Prostate gland (tissue), 2 donors: ENCODE data around the gene PCDH12. TPM values are rescaled to one million over a fixed set of nuclear protein-coding genes. Genes with fewer than 3 reads are reported as not detected.

Experiments used
- DNase-seq: peaks from one replicate; pipeline ENCODE4 v3.0.0-alpha.2; 2019; ENCODE audit warnings: low spot score
- H3K27ac ChIP-seq, 2 donors: fragments of 200-600 bp; sonication (generic); 2 replicates each; pipeline ENCODE4 v1.5.1; 2017 to 2019
- H3K27me3 ChIP-seq: fragments of 200-600 bp; sonication (generic); replicated peaks from 2 replicates; pipeline ENCODE4 v1.5.1; 2019; ENCODE audit not compliant: insufficient read depth
- H3K36me3 ChIP-seq, 2 donors: fragments of 200-600 bp; sonication (generic); 1 replicate in 1 of 2; 2 replicates in 1 of 2; pipeline versions ENCODE4 v1.5.1 to v1.8.1; 2017 to 2019
- H3K4me1 ChIP-seq: fragments of 200-600 bp; sonication (generic); replicated peaks from 2 replicates; pipeline ENCODE4 v1.5.1; 2019
- H3K4me3 ChIP-seq, 2 donors: fragments of 200-600 bp; sonication (generic); 2 replicates each; pipeline ENCODE4 v1.5.1; 2017 to 2019
- H3K9me3 ChIP-seq: fragments of 200-600 bp; sonication (generic); 2 replicates; pipeline ENCODE4 v1.5.1; 2017
- CTCF ChIP-seq, 4 experiments: fragments of 200-600 bp in 2 of 4; fragments of 450-650 bp in 2 of 4; sonication (generic) in 2 of 4; IDR thresholded peaks; 1 replicate in 3 of 4; 2 replicates in 1 of 4; pipeline ENCODE4 v1.5.1; 2016 to 2019; ENCODE audit warnings: antibody characterized with exemption in 4 of 4, mild to moderate bottlenecking in 2 of 4, moderate library complexity in 2 of 4
- POLR2A ChIP-seq: fragments of 450-650 bp; IDR thresholded peaks from one replicate; pipeline ENCODE4 v1.6.1; 2016; ENCODE audit warnings: antibody characterized with exemption, mild to moderate bottlenecking
- POLR2AphosphoS5 ChIP-seq: sonication (generic); formaldehyde crosslinking; IDR thresholded peaks from one replicate; pipeline ENCODE4 v1.6.1; 2017; ENCODE audit warnings: antibody characterized with exemption
- WGBS: methylation state at CpG from one replicate; pipeline ENCODE4 v1.1.5; 2018; 5-methylcytosine and 5-hydroxymethylcytosine counted together
- intact Hi-C: fragments of 100-400 bp; cut with DNase I; formaldehyde crosslinking; loops from one replicate; pipeline ENCODE4 v1.14.2; 2022
- total RNA-seq, 2 donors: library from RNA; depleted of rRNA; stranded (reverse); fragments of >200 nt; gene quantifications; one replicate each; pipeline ENCODE4 v1.1.0, GENCODE V29; 2016

The PCDH12 gene
- total RNA-seq, 2 donors from 2014 or later, result 0.82 to 1.4 TPM

- intact Hi-C loops, result loop anchor here (10.0 kb wide), 1 partner anchor 48 kb away; the partner anchor contains the start of gene GNPDA1
- no peaks in the 10 kb centered on the region for H3K4me1 ChIP-seq
- WGBS, result 95% methylated on average over 2 of the region's 2 CpGs
- no peaks in the 10 kb centered on the region for H3K9me3 ChIP-seq
- H3K27me3 ChIP-seq, result no peaks in the 10 kb centered on the region
- no peak for DNase-seq
- no peak overlapping the region for H3K4me3 ChIP-seq
- H3K27ac ChIP-seq, result no peak overlapping the region
- no peak for TF ChIP-seq POLR2A
- TF ChIP-seq CTCF (IDR thresholded peaks at IDR 0.05), result no peak
- TF ChIP-seq POLR2AphosphoS5, result no peak
- no peaks in the 10 kb centered on the region for H3K36me3 ChIP-seq
Measured at GRCh38 chr5:141966963-141967333, 8.9 kb upstream of the PCDH12 start.

- Histone ChIP-seq H3K4me1 (no peaks in the 10 kb centered on the region), H3K27me3 (no peaks in the 10 kb centered on the region), H3K9me3 (no peaks in the 10 kb centered on the region), H3K27ac (no peak overlapping the region), H3K36me3 (no peaks in the 10 kb centered on the region), H3K4me3 (no peak overlapping the region)
- no peak for DNase-seq
- WGBS, result 88% methylated on average over 4 of the region's 4 CpGs
- intact Hi-C loops, result loop anchor here (10.0 kb wide), 1 partner anchor 48 kb away; the partner anchor contains the start of gene GNPDA1
- TF ChIP-seq POLR2A (no peak), CTCF (IDR thresholded peaks at IDR 0.05) (no peak), POLR2AphosphoS5 (no peak)
Measured at GRCh38 chr5:141966275-141966962, 8.4 kb upstream of the PCDH12 start.

GRCh38 chr5:141965071-141965470 is 7.1 kb upstream of the PCDH12 start:
- no peaks in the 10 kb centered on the region for H3K27me3 ChIP-seq
- H3K36me3 ChIP-seq, result no peaks in the 10 kb centered on the region
- no peak overlapping the region for H3K27ac ChIP-seq
- H3K9me3 ChIP-seq, result no peaks in the 10 kb centered on the region
- H3K4me1 ChIP-seq, result no peaks in the 10 kb centered on the region
- TF ChIP-seq CTCF (IDR thresholded peaks at IDR 0.05), result no peak
- TF ChIP-seq POLR2A, result no peak
- TF ChIP-seq POLR2AphosphoS5, result no peak
- WGBS, result 74% methylated on average over 7 of the region's 7 CpGs
- no peak for DNase-seq
- H3K4me3 ChIP-seq, result no peak overlapping the region
- intact Hi-C loops, result loop anchor here (10.0 kb wide), 1 partner anchor 50 kb away; the partner anchor contains the start of gene GNPDA1

- intact Hi-C loops, result loop anchor here (5.0 to 10.0 kb wide), 2 partner anchors 51 to 86 kb away; partner anchors contain the start of genes GNPDA1 and PCDH1
Measured at GRCh38 chr5:141963701-141964100, 5.7 kb upstream of the PCDH12 start.

More at GRCh38 chr5:141963701-141964100, 5.7 kb upstream of the PCDH12 start:
- Histone ChIP-seq H3K36me3 (no peaks in the 10 kb centered on the region), H3K9me3 (no peaks in the 10 kb centered on the region), H3K27me3 (no peaks in the 10 kb centered on the region), H3K4me3 (no peak overlapping the region), H3K27ac (no peak overlapping the region), H3K4me1 (no peaks in the 10 kb centered on the region)
- TF ChIP-seq POLR2A (no peak), CTCF (IDR thresholded peaks at IDR 0.05) (no peak), POLR2AphosphoS5 (no peak)
- DNase-seq, result no peak
- 42% methylated on average over 3 of the region's 3 CpGs for WGBS
